Stimulated activated naive CD8-positive, alpha-beta T cell treated with anti-CD3 and anti-CD28 coated beads, Interleukin-15, Interleukin-2, amounts not matched to agents 100 U/mL and 50 U/mL, for 24 hours (primary cell): ENCODE data around the gene C18orf63.

Experiments
- ATAC-seq: fragments of 150-1000 bp; cut with Tn5 transposase; one replicate; pipeline ENCODE4 v1.10.0; 2021
- DNase-seq: peaks from one replicate; pipeline ENCODE4 v3.0.0; 2021

The C18orf63 gene

DNA sequence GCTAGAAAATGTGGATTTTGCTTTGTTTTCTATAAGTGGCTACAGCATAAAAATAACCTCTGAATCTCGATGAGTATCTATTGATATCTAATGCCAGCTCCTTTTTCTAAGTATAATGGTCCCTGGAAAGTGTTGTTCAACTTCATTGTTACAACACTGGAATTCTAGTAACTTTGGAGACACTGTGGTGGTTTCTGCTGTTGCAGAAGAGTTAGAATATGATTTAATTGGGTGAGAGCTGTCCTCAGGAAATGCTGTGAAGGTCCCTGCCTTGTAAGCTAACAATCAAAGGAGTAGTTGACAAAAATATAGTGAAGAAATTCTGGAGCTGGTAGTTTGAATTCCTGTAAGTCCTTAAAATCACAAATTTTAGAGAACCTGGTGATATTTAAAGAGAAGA is 62.1 kb downstream of the C18orf63 start:
- DNase-seq, result no peak
- ATAC-seq, result no peak

- DNase-seq (peak; percentile 18), ATAC-seq (peak; percentile 30)
Measured at GRCh38 chr18:74378179-74378682, 62.6 kb downstream of the C18orf63 start.

DNA sequence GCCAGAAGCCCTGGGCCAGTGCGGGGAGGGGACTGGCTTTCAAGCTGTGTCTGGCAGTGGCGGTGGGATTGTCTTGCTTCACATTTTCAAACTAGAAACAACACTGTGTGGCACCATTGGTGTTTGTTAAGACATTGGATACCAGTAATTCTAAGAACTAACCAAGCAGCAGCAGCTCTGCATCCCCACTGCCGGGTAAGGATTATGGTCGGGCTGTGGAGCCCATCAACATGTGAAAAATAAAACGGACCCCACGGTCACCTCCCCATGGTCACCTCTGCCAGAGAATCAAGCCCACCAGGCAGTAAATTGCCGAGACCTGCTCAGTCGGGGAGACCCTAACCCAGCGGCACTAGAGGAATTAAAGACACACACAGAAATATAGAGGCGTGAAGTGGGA is 65.3 kb downstream of the C18orf63 start:
- no peak for DNase-seq
- ATAC-seq, result no peak

DNA sequence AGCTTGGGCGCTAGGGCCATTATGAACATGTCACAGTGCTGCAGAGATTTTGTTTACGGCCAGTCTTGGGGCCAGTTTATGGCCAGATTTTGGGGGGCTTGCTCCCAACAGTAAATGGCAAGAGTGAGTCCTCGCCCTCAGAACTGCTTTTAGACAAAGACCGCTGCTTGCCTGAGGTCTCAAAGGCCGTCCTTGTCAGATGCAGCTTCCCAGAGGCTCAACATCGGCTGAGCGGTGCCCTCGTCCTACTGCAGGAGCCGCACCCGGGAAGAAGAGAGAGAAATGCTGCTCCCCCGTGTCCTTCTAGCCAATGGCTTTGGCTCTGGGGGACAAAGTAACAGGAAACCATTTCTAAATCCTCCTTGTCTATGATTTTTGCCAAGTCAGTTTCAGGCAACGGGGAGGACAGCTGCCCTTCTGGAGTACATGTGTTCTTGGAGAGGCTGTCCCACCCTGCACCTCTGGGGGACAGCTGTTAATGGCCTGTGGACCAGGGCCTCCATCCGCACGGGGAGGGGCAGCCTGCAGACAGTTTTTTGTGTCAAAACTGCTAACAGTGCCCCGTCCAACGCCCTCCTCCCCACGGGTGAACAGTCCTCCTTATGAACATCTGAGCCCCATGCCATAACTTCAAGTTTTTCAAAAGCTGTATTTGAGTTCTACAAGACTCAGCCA is 66.1 kb downstream of the C18orf63 start:
- no peak for ATAC-seq
- DNase-seq, result no peak

DNA sequence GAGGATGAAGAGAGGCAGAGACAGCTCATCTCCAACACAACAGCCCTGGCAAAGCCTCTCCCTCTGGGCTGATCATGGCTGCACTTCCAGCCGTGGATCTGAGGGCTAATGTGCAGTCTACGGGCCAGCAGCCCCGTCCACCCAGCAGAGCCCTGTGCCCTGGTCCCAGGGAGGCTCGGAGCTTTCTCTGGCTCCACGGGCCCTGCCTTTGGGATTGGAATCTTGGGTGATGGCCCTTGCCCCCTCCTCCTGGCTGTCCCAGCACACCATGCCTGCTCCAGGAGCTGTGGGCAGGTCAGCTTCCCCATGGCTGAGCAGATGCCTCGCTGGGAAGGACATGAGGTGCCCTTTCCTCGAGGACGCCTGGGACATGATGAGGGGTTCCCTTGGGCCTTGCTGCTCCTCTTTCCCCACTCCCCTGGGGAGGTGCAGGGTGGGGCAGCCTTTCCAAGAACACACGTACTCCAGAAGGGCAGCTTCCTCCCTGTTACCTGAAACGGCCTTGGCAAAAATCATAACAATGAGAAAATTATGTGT is 66.9 kb downstream of the C18orf63 start:
- ATAC-seq, result no peak

DNA sequence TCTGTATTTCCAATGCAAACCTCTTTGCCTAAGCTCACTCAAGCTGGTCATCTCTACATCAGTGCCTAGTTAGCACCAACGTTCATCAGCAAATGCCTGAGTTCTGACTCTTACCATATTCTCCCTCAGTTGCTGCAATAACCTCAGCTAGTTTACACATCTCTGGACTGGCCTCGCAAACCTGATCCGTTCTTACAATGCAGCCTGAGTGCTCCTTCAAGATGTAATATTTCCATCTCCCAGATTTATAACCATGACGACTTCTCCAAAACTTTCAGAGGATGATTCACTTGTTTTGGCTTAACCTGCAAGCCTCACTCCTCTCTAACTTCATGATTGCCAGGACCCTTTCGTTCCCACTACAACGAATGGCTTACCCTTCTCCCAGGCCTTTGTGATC is 71.7 kb downstream of the C18orf63 start:
- ATAC-seq, result no peak

More for the DNA sequence above, 66.9 kb downstream of the C18orf63 start:
- no peak for DNase-seq

GRCh38 chr18:74388227-74388626 is 72.6 kb downstream of the C18orf63 start:
- no peak for ATAC-seq
- no peak for DNase-seq

More for the DNA sequence above, 71.7 kb downstream of the C18orf63 start:
- DNase-seq, result no peak

GRCh38 chr18:74389171-74389927 is 73.7 kb downstream of the C18orf63 start:
- ATAC-seq (peak; percentile 33), DNase-seq (no peak)

GRCh38 chr18:74389991-74390390 is 74.4 kb downstream of the C18orf63 start:
- ATAC-seq, result no peak
- no peak for DNase-seq

GRCh38 chr18:74390900-74391299 is 75.3 kb downstream of the C18orf63 start:
- DNase-seq (no peak), ATAC-seq (peak; percentile 60)

DNA sequence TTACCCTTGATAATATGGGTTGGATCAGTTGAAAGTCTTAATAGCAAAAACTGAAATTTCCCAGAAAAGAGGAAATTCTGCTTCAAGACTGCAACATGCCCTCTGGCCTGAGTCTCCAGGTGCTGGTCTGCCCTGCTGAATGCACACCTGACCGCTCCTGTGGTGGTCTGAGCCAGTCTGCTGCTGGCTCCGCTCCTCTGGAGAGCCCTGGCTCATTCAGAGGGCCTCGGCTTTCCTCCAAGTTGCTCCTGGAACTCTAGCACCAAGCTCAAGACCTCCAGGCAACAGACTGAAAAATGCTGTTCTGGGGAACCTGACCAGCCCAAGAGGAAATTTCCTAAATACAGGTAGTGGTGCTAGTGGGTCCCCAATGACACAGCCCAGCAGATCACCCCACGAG is 76.7 kb downstream of the C18orf63 start:
- DNase-seq (no peak), ATAC-seq (no peak)

- no peak for DNase-seq
Measured at GRCh38 chr18:74395006-74395405, 79.4 kb downstream of the C18orf63 start.

GRCh38 chr18:74395648-74396154 is 80.1 kb downstream of the C18orf63 start:
- no peak for ATAC-seq

More at GRCh38 chr18:74395006-74395405, 79.4 kb downstream of the C18orf63 start:
- ATAC-seq, result no peak

GRCh38 chr18:74396171-74397169 is 80.8 kb downstream of the C18orf63 start:
- ATAC-seq (no peak), DNase-seq (no peak)

More at GRCh38 chr18:74395648-74396154, 80.1 kb downstream of the C18orf63 start:
- no peak for DNase-seq

GRCh38 chr18:74397572-74397971 is 81.9 kb downstream of the C18orf63 start:
- ATAC-seq, result no peak

DNA sequence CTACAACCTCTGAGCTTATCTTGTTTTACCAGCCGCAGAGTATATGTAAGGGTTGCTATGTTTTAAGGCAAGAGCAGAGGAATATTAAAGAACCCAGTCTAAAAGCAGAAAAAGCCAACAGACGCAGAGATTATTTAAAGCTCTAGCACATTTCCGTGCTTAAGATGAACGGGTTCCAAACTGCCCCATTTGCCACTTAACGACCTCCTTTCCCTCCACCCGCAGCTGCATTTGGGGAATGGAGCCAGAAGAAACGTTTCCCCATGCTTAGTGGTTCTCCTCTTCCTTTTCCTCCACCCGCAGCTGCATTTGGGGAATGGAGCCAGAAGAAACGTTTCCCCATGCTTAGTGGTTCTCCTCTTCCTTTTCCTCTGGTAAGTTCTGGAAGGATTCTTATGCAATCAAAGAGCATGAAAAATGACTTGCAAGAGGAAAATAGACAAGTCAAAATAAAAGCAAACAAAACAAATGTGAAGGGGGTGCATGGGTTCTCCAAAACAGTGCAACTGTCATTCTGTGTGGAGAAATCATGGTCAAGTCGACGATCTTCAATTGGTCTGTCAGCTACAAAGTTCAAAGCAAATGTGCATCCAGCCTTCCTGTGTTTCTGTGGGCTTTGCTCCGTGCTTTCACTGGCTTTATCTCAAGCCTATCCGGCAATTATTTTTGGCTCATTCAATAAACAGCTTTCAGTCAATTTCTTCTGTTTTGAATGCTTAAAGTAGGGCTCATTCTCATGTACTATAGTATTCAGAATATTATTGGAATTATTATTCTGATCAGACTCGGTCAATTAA is 83.7 kb downstream of the C18orf63 start:
- DNase-seq (no peak), ATAC-seq (no peak)

More at GRCh38 chr18:74397572-74397971, 81.9 kb downstream of the C18orf63 start:
- DNase-seq, result no peak

- ATAC-seq, result no peak
- no peak for DNase-seq
Measured at GRCh38 chr18:74400813-74401212, 85.2 kb downstream of the C18orf63 start.

- DNase-seq, result no peak
- ATAC-seq, result no peak
Measured at GRCh38 chr18:74402806-74403433, 87.3 kb downstream of the C18orf63 start.

- no peak for DNase-seq
- ATAC-seq, result no peak
Measured at GRCh38 chr18:74407888-74408287, 92.2 kb downstream of the C18orf63 start.
